ENCODE measurements around the gene C1GALT1C1L. TPM values are rescaled to one million over a fixed set of nuclear protein-coding genes. Genes with fewer than 3 reads are reported as not detected.
A peak's percentile ranks its signal among the peaks of the same experiment; 100 is the strongest.
"Not testable (repeated sequence)": the region's sequence is repeated elsewhere in the genome, so short reads cannot be mapped to it uniquely, and the experiment has no call there.

Gene C1GALT1C1L
- total RNA-seq, 2 donors from 2014 or later = 2.6 TPM; not detected in 1

- H3K4me1 ChIP-seq = no peaks in the 10 kb centered on the region
- no peak for DNase-seq
- no peaks in the 10 kb centered on the region for H3K9me3 ChIP-seq
- H3K4me3 ChIP-seq = no peak overlapping the region
- H3K36me3 ChIP-seq (replicated peaks in 1 of 2; ENCODE audit: insufficient read depth in 1 of 2, low read depth in 2 of 2) = no peaks in the 10 kb centered on the region
- 60 to 70% methylated on average over 6 of the region's 6 CpGs for WGBS, 2 donors
- H3K27me3 ChIP-seq = no peaks in the 10 kb centered on the region
- intact Hi-C loops (cut with DNase I) = no loop called here
- no peak overlapping the region for H3K27ac ChIP-seq
- no peak for TF ChIP-seq CTCF (IDR thresholded peaks at IDR 0.05)
- TF ChIP-seq POLR2A (IDR thresholded peaks at IDR 0.05) = no peak
- ATAC-seq = no peak
Measured at GRCh38 chr2:43708178-43708577, 31.9 kb upstream of the C1GALT1C1L start.

GRCh38 chr2:43707255-43708015 is 31.2 kb upstream of the C1GALT1C1L start:
- no peaks in the 10 kb centered on the region for H3K36me3 ChIP-seq (replicated peaks in 1 of 2; ENCODE audit: insufficient read depth in 1 of 2, low read depth in 2 of 2)
- ATAC-seq = peak; percentile 35
- 65 to 67% methylated on average over 7 of the region's 7 CpGs for WGBS, 2 donors
- H3K9me3 ChIP-seq = no peaks in the 10 kb centered on the region
- H3K4me1 ChIP-seq = no peaks in the 10 kb centered on the region
- H3K27ac ChIP-seq = no peak overlapping the region
- peak; percentile 17 to 48 (median 30) for DNase-seq
- intact Hi-C loops (cut with DNase I) = no loop called here
- TF ChIP-seq POLR2A (IDR thresholded peaks at IDR 0.05) (no peak), CTCF (IDR thresholded peaks at IDR 0.05) (no peak)
- no peaks in the 10 kb centered on the region for H3K27me3 ChIP-seq
- H3K4me3 ChIP-seq = no peak overlapping the region

- Histone ChIP-seq H3K4me1 (no peaks in the 10 kb centered on the region), H3K9me3 (no peaks in the 10 kb centered on the region), H3K36me3 (replicated peaks in 1 of 2; ENCODE audit: insufficient read depth in 1 of 2, low read depth in 2 of 2) (no peaks in the 10 kb centered on the region), H3K27ac (no peak overlapping the region), H3K27me3 (no peaks in the 10 kb centered on the region), H3K4me3 (no peak overlapping the region)
- DNase-seq (no peak), ATAC-seq (no peak)
- intact Hi-C loops (cut with DNase I) = no loop called here
- TF ChIP-seq CTCF (IDR thresholded peaks at IDR 0.05) = no peak
- no peak for TF ChIP-seq POLR2A (IDR thresholded peaks at IDR 0.05)
Measured at GRCh38 chr2:43701111-43701510, 24.9 kb upstream of the C1GALT1C1L start.

GRCh38 chr2:43699761-43700160 is 23.5 kb upstream of the C1GALT1C1L start:
- DNase-seq (no peak), ATAC-seq (no peak)
- TF ChIP-seq CTCF (IDR thresholded peaks at IDR 0.05) (no peak), POLR2A (IDR thresholded peaks at IDR 0.05) (no peak)
- no peak overlapping the region for H3K27ac ChIP-seq
- no peaks in the 10 kb centered on the region for H3K9me3 ChIP-seq
- H3K4me1 ChIP-seq = no peaks in the 10 kb centered on the region
- no peaks in the 10 kb centered on the region for H3K27me3 ChIP-seq
- H3K4me3 ChIP-seq = no peak overlapping the region
- H3K36me3 ChIP-seq (replicated peaks in 1 of 2; ENCODE audit: insufficient read depth in 1 of 2, low read depth in 2 of 2) = no peaks in the 10 kb centered on the region
- 42 to 56% methylated on average over 3 of the region's 3 CpGs for WGBS, 2 donors
- intact Hi-C loops (cut with DNase I) = no loop called here

- H3K36me3 ChIP-seq (replicated peaks in 1 of 2; ENCODE audit: insufficient read depth in 1 of 2, low read depth in 2 of 2); DNase-seq; H3K27ac ChIP-seq; H3K4me3 ChIP-seq; H3K27me3 ChIP-seq; ATAC-seq; H3K9me3 ChIP-seq; intact Hi-C loops (cut with DNase I); H3K4me1 ChIP-seq: not testable (repeated sequence)
- WGBS, 2 donors = 84 to 86% methylated on average over 6 of the region's 6 CpGs
Measured at GRCh38 chr2:43698140-43698539, 21.9 kb upstream of the C1GALT1C1L start.
